ENCODE measurements around the gene NEK6.

DNA sequence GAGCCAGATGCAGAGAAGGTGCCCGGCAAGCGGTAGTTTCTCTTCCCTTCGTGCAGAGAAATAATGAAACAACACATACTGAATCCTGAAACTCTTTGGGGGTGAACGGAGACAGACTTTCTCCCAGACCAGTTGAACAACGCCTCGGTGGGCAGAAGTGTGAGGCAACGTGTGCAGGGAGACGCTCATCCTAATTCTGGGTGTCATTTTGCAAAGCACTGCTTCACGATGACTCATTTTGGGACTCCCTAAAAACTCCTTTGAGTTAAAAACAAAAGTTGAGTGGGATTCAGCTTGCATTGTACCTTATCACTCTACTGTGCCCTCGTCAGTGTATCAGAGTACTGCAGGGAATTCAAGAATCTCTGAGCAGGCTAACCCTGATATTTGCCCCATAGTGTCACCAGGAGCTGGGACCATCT is 3.5 kb upstream of the NEK6 start:
- TF ChIP-seq, protein P1, sequence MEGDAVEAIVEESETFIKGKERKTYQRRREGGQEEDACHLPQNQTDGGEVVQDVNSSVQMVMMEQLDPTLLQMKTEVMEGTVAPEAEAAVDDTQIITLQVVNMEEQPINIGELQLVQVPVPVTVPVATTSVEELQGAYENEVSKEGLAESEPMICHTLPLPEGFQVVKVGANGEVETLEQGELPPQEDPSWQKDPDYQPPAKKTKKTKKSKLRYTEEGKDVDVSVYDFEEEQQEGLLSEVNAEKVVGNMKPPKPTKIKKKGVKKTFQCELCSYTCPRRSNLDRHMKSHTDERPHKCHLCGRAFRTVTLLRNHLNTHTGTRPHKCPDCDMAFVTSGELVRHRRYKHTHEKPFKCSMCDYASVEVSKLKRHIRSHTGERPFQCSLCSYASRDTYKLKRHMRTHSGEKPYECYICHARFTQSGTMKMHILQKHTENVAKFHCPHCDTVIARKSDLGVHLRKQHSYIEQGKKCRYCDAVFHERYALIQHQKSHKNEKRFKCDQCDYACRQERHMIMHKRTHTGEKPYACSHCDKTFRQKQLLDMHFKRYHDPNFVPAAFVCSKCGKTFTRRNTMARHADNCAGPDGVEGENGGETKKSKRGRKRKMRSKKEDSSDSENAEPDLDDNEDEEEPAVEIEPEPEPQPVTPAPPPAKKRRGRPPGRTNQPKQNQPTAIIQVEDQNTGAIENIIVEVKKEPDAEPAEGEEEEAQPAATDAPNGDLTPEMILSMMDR (IDR thresholded peaks at IDR 0.05; ENCODE audit: low read depth, low read length) = peak; percentile 26
- TF ChIP-seq EZH2phosphoT487 (IDR thresholded peaks at IDR 0.05; ENCODE audit: low read depth) = no peak
